Measurements from ENCODE around the gene NFYA.

GRCh38 chr6:41103847-41104246, 31.1 kb downstream of the NFYA start:
- TF ChIP-seq CTCF (IDR thresholded peaks at IDR 0.05; ENCODE audit: low read depth, low read length, poor library complexity, severe bottlenecking): no peak
- no peak for TF ChIP-seq EZH2phosphoT487 (IDR thresholded peaks at IDR 0.05; ENCODE audit: borderline replicate concordance, low read length)
